Body of pancreas (tissue), 4 donors: ENCODE data around the gene LMOD1. TPM values are rescaled to one million over a fixed set of nuclear protein-coding genes. Genes with fewer than 3 reads are reported as not detected.

Experiments
- ATAC-seq: fragments of 150-250 bp; one replicate; pipeline ENCODE4 v1.9.1; 2016
- DNase-seq, 4 donors: peaks; one replicate each; pipeline ENCODE4 v3.0.0-alpha.2; 2019
- H3K27ac ChIP-seq, 4 donors: fragments of 200-600 bp; sonication (generic); 1 replicate in 3 of 4; 2 replicates in 1 of 4; pipeline versions ENCODE4 v1.5.1 to v1.6.1; 2016 to 2019; ENCODE audit warnings: mild to moderate bottlenecking in 1 of 4, mixed read lengths in 1 of 4, moderate library complexity in 1 of 4
- H3K27me3 ChIP-seq, 2 donors: fragments of 200-600 bp; sonication (generic); one replicate each; pipeline ENCODE4 v1.6.0; 2016; ENCODE audit warnings: mild to moderate bottlenecking in 1 of 2
- H3K36me3 ChIP-seq, 2 donors: fragments of 200-600 bp; sonication (generic); replicated peaks in 1 of 2; 2 replicates each; pipeline ENCODE4 v1.5.1; 2016; ENCODE audit warnings: low read depth in 2 of 2; ENCODE audit not compliant: insufficient read depth in 1 of 2
- H3K4me1 ChIP-seq: fragments of 200-600 bp; sonication (generic); one replicate; pipeline ENCODE4 v1.6.0; 2016
- H3K4me3 ChIP-seq, 2 donors: fragments of 200-600 bp; sonication (generic); 1 replicate in 1 of 2; 2 replicates in 1 of 2; pipeline ENCODE4 v1.5.1; 2016 to 2019
- H3K9me3 ChIP-seq, 3 donors: fragments of 200-600 bp; sonication (generic); 1 replicate in 2 of 3; 2 replicates in 1 of 3; pipeline ENCODE4 v1.5.1; 2016
- POLR2A ChIP-seq, 3 donors: fragments of 450-650 bp; IDR thresholded peaks; one replicate each; pipeline ENCODE4 v1.6.1; 2016; ENCODE audit warnings: antibody characterized with exemption in 3 of 3, mild to moderate bottlenecking in 2 of 3
- WGBS, 2 donors: methylation state at CpG; one replicate each; pipeline ENCODE4 v1.1.5; 2017; 5-methylcytosine and 5-hydroxymethylcytosine counted together
- intact Hi-C: fragments of 100-400 bp; cut with DNase I; formaldehyde crosslinking; loops from one replicate; pipeline ENCODE4 v1.15.1; 2023
- total RNA-seq, 2 donors: library from RNA; depleted of rRNA; stranded (reverse); fragments of >200 nt; gene quantifications; one replicate each; pipeline ENCODE4 v1.1.0, GENCODE V29; 2016
- TF ChIP-seq, protein P1 (sequence below), 7 experiments: fragments of 450-650 bp in 4 of 7; fragments of 200-600 bp in 3 of 7; sonication (generic) in 3 of 7; IDR thresholded peaks; one replicate each; pipeline ENCODE4 v1.5.1; 2016 to 2019; ENCODE audit warnings: antibody characterized with exemption in 7 of 7

Gene LMOD1
- total RNA-seq, 2 donors from 2014 or later = 14.8 to 16.9 TPM

DNA sequence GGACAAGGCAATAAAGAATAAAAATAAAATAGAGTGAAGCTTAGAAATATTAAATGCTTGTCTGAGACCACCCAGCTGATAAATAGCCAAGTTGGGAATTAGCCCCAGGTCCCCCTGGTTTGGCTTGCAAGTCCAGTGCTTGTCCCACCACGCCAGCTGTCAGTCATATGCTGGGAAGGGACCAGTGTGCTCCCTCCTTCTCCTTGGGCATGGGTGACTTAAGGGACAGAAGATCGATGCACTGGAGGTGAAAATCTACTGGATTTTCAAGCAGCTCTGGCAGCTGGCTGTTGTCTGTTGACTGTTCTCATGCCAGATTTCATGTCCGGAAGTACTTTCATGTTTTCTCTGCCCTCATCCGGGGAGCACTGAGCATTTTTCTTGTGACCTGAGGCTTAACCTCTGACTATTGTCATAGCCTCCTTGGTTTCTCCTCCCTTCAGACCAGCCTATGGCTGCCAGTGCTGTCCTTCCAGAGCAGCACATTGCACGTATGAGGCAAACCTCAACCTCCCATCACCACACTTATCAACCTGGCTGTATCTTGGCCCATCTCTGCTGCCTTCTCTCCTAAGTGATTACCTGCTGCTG is 12.4 kb downstream of the LMOD1 start:
- H3K4me3 ChIP-seq = no peak overlapping the region
- no peaks in the 10 kb centered on the region for H3K4me1 ChIP-seq
- ATAC-seq (no peak), DNase-seq (no peak)
- H3K36me3 ChIP-seq = no peaks in the 10 kb centered on the region
- no peak for TF ChIP-seq POLR2A (IDR thresholded peaks at IDR 0.05)
- TF ChIP-seq, protein P1, sequence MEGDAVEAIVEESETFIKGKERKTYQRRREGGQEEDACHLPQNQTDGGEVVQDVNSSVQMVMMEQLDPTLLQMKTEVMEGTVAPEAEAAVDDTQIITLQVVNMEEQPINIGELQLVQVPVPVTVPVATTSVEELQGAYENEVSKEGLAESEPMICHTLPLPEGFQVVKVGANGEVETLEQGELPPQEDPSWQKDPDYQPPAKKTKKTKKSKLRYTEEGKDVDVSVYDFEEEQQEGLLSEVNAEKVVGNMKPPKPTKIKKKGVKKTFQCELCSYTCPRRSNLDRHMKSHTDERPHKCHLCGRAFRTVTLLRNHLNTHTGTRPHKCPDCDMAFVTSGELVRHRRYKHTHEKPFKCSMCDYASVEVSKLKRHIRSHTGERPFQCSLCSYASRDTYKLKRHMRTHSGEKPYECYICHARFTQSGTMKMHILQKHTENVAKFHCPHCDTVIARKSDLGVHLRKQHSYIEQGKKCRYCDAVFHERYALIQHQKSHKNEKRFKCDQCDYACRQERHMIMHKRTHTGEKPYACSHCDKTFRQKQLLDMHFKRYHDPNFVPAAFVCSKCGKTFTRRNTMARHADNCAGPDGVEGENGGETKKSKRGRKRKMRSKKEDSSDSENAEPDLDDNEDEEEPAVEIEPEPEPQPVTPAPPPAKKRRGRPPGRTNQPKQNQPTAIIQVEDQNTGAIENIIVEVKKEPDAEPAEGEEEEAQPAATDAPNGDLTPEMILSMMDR (IDR thresholded peaks at IDR 0.05) = no peak
- no peak overlapping the region for H3K27ac ChIP-seq
- WGBS, 2 donors = 35 to 44% methylated on average over 5 of the region's 5 CpGs
- no peaks in the 10 kb centered on the region for H3K9me3 ChIP-seq
- intact Hi-C loops = no loop called here
- H3K27me3 ChIP-seq = no peaks in the 10 kb centered on the region

DNA sequence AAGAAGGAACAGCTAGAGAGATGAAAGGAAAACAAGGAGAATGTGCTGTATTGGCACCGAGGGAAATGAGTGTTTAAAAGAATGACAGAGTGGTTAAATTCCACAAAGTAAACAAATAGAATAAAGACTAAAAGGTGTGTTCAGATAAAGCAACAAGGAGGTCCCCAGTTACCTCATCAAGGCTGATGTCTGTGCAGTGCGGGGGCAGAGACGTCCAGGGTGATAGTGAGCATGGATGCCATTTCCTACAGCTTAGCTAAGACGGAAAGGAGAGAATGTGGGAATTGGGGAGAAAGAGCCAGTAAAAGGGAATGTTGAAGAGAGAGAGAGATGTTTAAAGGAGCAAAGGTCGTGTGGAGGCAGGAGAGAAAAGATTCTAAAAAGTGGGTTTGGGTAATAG is 15.5 kb downstream of the LMOD1 start:
- H3K4me1 ChIP-seq = no peaks in the 10 kb centered on the region
- no peaks in the 10 kb centered on the region for H3K27me3 ChIP-seq
- intact Hi-C loops = no loop called here
- DNase-seq (no peak), ATAC-seq (no peak)
- no peak overlapping the region for H3K4me3 ChIP-seq
- 51 to 59% methylated on average over 5 of the region's 5 CpGs for WGBS, 2 donors
- H3K27ac ChIP-seq = no peak overlapping the region
- no peak for TF ChIP-seq POLR2A (IDR thresholded peaks at IDR 0.05)
- TF ChIP-seq, protein P1 (IDR thresholded peaks at IDR 0.05) = no peak
- no peaks in the 10 kb centered on the region for H3K36me3 ChIP-seq
- no peaks in the 10 kb centered on the region for H3K9me3 ChIP-seq

DNA sequence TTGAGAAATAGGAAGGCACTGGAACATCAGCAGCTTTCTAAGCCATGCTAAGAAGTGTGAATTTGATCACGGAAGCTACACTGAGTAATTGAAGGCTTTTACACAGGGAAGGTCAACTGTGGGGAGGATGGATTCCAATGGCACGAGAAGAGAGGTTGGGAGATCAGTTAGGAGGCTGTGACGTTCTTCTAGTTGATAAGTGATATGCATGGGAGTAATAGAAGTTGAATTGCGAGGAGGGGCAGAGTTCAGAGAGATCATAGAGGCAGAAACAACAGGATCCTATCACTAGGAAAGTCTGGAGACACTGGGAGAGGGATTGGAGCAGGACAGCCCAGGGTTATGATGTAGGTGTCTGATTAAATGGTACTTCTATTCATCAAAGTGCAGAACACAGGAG is 16.2 kb downstream of the LMOD1 start:
- H3K27ac ChIP-seq = no peak overlapping the region
- ATAC-seq (no peak), DNase-seq (no peak)
- H3K4me3 ChIP-seq = no peak overlapping the region
- WGBS, 2 donors = 58 to 59% methylated on average over 4 of the region's 4 CpGs
- no peaks in the 10 kb centered on the region for H3K9me3 ChIP-seq
- H3K4me1 ChIP-seq = no peaks in the 10 kb centered on the region
- H3K36me3 ChIP-seq = no peaks in the 10 kb centered on the region
- intact Hi-C loops = no loop called here
- no peaks in the 10 kb centered on the region for H3K27me3 ChIP-seq
- TF ChIP-seq, protein P1 (IDR thresholded peaks at IDR 0.05) = no peak
- no peak for TF ChIP-seq POLR2A (IDR thresholded peaks at IDR 0.05)

DNA sequence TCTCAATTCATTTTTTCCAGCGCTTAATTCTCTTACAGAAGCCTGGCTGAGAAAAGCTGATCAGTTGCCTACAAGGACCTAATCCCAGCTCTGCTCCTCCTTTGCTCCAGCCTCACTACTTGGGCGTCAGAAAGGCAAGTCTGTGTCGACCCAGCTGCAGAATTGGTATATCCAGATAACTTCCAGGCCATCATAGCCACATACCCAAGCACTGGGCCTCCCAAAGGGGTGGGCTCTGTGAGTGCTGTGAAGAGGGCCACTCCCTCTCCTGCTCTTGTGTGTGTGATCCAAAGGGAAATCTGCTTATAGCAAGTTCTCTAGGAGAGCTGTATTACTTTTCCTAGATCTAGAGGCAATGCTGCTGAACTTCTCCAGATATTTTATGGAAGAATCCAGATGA is 18.1 kb downstream of the LMOD1 start:
- no peaks in the 10 kb centered on the region for H3K9me3 ChIP-seq
- intact Hi-C loops = no loop called here
- ATAC-seq (no peak), DNase-seq (no peak)
- no peaks in the 10 kb centered on the region for H3K36me3 ChIP-seq
- H3K27me3 ChIP-seq = no peaks in the 10 kb centered on the region
- whole genome bisulfite sequencing, 2 donors = 88 to 92% methylated on average over 3 of the region's 3 CpGs
- no peaks in the 10 kb centered on the region for H3K4me1 ChIP-seq
- TF ChIP-seq POLR2A (IDR thresholded peaks at IDR 0.05) = no peak
- TF ChIP-seq, protein P1 (IDR thresholded peaks at IDR 0.05) = no peak
- no peak overlapping the region for H3K4me3 ChIP-seq
- no peak overlapping the region for H3K27ac ChIP-seq

DNA sequence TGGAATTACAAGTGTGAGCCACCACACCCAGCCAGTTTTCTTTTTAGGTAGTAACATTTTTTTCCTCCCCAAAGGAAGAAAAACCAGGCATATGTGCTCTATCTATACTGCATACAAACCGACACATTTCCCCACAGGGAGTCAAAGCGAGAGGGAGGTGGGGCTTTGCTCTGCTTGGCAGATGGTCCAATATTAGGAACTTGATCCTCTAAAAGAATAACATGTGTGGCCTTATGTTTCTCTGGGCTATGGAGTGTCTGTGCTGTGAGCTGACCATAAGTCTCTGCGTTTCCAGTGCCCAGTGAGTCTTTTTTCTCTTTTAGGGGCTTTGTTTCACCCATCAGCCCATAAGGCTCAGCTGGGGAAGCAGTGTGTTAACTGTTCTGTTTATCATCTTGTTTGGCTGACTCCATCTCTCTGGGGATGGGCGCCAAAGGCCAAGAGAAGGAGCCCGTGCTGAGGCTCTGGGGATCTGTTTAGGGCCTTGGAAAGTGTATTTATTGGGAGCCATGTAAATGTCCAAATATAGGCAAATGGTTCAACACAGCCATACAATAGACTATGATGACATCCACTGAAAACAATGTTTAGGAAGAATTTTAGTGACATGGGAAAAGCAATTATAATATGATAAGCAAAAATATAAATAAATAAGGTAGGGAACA is 20.2 kb downstream of the LMOD1 start:
- no peak overlapping the region for H3K27ac ChIP-seq
- H3K4me3 ChIP-seq = no peak overlapping the region
- no peaks in the 10 kb centered on the region for H3K27me3 ChIP-seq
- H3K4me1 ChIP-seq = no peaks in the 10 kb centered on the region
- no peak for ATAC-seq
- 77 to 82% methylated on average over 5 of the region's 5 CpGs for WGBS, 2 donors
- TF ChIP-seq, protein P1 (IDR thresholded peaks at IDR 0.05) = no peak
- TF ChIP-seq POLR2A (IDR thresholded peaks at IDR 0.05) = no peak
- no peak for DNase-seq
- intact Hi-C loops = no loop called here
- H3K36me3 ChIP-seq = no peaks in the 10 kb centered on the region
- H3K9me3 ChIP-seq = no peaks in the 10 kb centered on the region
